Spleen (tissue), 7 donors: ENCODE measurements around the gene EFS.

Experiments
- POLR2A ChIP-seq, 3 donors: fragments of 450-650 bp; IDR thresholded peaks; one replicate each; pipeline ENCODE4 v1.5.1; 2017; ENCODE audit warnings: antibody characterized with exemption in 3 of 3, mild to moderate bottlenecking in 1 of 3
- TF ChIP-seq, protein P1 (sequence below), 11 experiments: fragments of 200-600 bp in 7 of 11; fragments of 450-650 bp in 4 of 11; sonication (generic) in 4 of 11; IDR thresholded peaks in 8 of 11; conservative IDR thresholded peaks in 3 of 11; 1 replicate in 7 of 11; 2 replicates in 4 of 11; pipeline versions ENCODE4 v1.4.0 to v1.8.0; 2016 to 2021; ENCODE audit warnings: antibody characterized with exemption in 11 of 11, inconsistent platforms in 4 of 11, mild to moderate bottlenecking in 1 of 11
- donor health status: DM: no; HTN: no; CAD: no; lungs with moderate emphysema.
- donor health status: DM: no; HTN: no; CAD: no.
- donor health status: DM: no; HTN: no; CAD: no.

GRCh38 chr14:23373041-23373440 is 8.1 kb upstream of the EFS start:
- TF ChIP-seq, protein P1, sequence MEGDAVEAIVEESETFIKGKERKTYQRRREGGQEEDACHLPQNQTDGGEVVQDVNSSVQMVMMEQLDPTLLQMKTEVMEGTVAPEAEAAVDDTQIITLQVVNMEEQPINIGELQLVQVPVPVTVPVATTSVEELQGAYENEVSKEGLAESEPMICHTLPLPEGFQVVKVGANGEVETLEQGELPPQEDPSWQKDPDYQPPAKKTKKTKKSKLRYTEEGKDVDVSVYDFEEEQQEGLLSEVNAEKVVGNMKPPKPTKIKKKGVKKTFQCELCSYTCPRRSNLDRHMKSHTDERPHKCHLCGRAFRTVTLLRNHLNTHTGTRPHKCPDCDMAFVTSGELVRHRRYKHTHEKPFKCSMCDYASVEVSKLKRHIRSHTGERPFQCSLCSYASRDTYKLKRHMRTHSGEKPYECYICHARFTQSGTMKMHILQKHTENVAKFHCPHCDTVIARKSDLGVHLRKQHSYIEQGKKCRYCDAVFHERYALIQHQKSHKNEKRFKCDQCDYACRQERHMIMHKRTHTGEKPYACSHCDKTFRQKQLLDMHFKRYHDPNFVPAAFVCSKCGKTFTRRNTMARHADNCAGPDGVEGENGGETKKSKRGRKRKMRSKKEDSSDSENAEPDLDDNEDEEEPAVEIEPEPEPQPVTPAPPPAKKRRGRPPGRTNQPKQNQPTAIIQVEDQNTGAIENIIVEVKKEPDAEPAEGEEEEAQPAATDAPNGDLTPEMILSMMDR (IDR thresholded peaks at IDR 0.05 in 8 of 11, conservative IDR thresholded peaks at IDR 0.05 in 3 of 11): no peak
- TF ChIP-seq POLR2A (IDR thresholded peaks at IDR 0.05): no peak
